Astrocyte of the cerebellum (primary cell): Measurements from ENCODE around the gene RABGAP1.

ENCODE experiments used
- DNase-seq: peaks from one replicate; pipeline ENCODE4 v3.0.0-alpha.2; 2011; ENCODE audit warnings: low read depth
- H3K4me3 ChIP-seq: 2 replicates; pipeline ENCODE4 v1.5.1; 2011; ENCODE audit warnings: mild to moderate bottlenecking, low read depth, low read length, moderate library complexity
- in situ Hi-C: cut with HindIII; loops from 2 replicates; pipeline ENCODE4 v1.10.0; 2017; ENCODE audit warnings: low sequenced_read_pairs
- TF ChIP-seq, protein P1 (sequence below): IDR thresholded peaks from 2 replicates; pipeline ENCODE4 v1.5.1; 2012; ENCODE audit warnings: low read length, low read depth, moderate library complexity, mild to moderate bottlenecking; ENCODE audit errors: missing control alignments

RABGAP1 gene

DNA sequence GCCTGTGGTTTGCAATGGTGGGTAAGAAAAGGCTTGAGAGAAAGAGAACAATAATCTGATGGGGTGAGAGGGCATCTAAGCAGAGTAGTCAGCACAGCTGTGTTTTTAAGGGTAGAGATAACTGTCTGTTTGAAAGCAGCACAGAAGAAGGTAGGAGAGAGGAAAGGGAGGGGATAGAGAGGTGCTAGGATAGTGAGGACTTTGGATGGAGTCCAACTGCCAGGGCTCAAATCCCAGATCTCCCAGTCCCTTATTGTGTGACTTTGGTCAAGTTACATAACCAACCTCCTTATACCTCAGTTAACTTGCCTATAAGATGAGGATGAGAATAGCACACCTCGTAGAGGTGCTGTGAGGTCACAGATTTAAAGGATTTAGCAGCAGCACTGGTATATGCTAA, 148.2 kb downstream of the RABGAP1 start:
- no peak overlapping the region for H3K4me3 ChIP-seq
- TF ChIP-seq, protein P1, sequence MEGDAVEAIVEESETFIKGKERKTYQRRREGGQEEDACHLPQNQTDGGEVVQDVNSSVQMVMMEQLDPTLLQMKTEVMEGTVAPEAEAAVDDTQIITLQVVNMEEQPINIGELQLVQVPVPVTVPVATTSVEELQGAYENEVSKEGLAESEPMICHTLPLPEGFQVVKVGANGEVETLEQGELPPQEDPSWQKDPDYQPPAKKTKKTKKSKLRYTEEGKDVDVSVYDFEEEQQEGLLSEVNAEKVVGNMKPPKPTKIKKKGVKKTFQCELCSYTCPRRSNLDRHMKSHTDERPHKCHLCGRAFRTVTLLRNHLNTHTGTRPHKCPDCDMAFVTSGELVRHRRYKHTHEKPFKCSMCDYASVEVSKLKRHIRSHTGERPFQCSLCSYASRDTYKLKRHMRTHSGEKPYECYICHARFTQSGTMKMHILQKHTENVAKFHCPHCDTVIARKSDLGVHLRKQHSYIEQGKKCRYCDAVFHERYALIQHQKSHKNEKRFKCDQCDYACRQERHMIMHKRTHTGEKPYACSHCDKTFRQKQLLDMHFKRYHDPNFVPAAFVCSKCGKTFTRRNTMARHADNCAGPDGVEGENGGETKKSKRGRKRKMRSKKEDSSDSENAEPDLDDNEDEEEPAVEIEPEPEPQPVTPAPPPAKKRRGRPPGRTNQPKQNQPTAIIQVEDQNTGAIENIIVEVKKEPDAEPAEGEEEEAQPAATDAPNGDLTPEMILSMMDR: no peak
- in situ Hi-C loops: no loop called here
- no peak for DNase-seq

DNA sequence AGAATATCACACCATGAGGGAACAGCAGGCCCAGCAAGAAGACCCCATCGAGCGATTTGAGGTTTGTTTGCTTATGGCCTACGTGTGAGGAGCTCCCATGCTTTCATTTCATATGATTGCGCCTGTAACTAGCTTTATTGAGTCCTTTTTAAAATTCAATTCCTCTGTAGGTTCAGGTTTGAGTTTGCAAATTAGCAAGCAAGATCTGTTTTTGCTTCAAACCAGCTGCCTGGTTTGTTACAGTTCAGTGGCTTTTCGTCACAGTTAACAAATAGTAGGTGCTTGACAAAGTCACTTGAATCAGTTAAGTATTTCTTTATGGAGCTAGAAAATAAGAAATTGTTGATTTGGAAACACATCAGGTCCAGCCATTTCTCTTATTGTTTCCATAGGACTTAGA, 149.0 kb downstream of the RABGAP1 start:
- no peak for DNase-seq
- in situ Hi-C loops: no loop called here
- TF ChIP-seq, protein P1: no peak
- H3K4me3 ChIP-seq: no peak overlapping the region

DNA sequence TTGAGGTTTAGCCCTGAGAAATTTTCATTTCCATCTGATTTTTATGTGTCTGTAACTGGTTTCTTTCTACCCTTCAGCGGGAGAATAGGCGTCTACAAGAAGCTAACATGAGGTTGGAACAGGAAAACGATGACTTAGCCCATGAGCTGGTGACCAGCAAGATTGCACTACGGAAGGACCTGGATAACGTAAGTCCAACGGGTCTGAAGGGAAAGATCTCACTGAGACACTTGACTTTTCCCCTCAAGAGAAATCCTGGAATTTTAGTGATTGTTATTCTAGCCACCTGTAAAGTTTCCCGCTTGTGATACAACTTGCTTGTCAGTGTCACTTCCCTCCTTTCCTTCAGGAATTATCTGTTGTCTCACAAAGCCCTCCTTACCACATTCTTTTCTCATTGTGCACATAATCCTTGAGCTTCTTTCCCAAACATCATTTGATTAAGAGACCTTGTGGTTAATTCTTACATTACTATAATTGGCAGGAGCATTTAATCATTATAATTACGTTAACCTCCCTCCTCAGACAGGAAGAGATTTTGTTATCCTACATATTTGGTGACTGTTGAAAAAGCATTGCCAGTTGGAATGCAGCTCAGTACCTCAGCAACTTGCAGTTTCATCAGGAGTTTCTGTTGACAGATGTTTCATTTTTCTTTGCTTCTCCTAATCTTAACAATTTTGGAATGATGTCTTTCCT, 149.5 kb downstream of the RABGAP1 start:
- no peak for DNase-seq
- no peak overlapping the region for H3K4me3 ChIP-seq
- in situ Hi-C loops: no loop called here
- TF ChIP-seq, protein P1: no peak

DNA sequence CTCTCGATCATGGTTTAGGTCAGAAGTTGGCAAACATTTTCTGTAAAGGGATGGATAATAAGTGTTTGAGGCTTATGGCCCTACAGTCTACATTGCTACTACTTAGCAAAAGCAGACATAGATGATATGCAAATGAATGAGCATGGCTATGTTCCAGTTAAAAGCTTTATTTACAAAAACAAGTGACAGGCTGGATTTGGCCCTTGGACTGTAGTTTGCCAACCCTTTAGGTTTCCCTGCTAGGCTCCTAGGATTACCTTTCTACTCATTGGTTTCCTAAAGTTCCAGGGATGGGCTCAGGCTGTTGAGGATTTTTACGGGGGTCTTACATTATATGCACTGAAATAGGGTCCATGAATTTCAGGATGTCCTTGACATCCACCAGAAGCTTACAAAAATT, 150.1 kb downstream of the RABGAP1 start:
- in situ Hi-C loops: no loop called here
- DNase-seq: no peak
- TF ChIP-seq, protein P1: no peak
- H3K4me3 ChIP-seq: no peak overlapping the region

DNA sequence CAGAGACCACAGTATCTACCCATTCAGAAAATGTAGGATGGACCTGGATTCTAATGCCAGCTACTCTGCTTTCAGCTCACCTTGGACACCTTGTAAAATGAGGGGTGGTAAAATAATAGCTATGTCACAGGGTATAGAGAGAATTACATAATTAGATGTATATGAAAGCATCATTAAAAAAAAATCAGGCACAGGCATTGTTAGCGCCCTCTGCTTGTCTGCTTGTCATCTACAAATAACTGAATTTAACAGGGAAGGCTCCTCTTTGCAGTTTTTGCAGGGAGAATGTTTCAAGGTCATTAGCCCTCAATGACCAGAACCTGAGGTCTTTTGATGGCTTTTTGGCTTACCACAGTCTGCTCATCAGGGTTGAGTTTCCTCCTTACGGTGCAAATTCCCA, 150.6 kb downstream of the RABGAP1 start:
- no peak overlapping the region for H3K4me3 ChIP-seq
- in situ Hi-C loops: no loop called here
- TF ChIP-seq, protein P1: peak; percentile 8
- DNase-seq: no peak

DNA sequence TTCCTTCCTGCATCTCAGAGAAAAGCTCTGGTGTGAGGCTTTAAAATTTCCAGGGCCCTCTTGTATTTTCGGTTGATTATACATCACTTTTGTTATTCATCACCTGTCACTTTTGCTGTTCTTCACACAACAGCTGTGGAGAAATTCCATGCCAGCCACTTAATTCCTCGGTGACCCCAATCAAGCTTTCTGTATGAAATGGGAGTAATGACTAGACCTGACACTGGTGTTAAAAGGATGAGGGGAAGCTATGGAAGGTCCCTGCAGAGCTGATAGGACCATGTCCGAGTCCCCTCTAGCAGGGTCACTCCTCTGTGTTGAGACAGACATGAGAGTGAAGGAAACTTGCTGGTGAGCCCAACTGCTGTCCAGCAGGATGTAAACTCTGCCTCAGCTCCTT, 152.3 kb downstream of the RABGAP1 start:
- no peak overlapping the region for H3K4me3 ChIP-seq
- DNase-seq: no peak
- TF ChIP-seq, protein P1: no peak
- in situ Hi-C loops: no loop called here
